CD4-positive, CD25-positive, alpha-beta regulatory T cell (primary cell): Measurements from ENCODE around the gene SPG7. TPM values are rescaled to one million over a fixed set of nuclear protein-coding genes. Genes with fewer than 3 reads are reported as not detected.

ENCODE experiments used
- ATAC-seq, 2 donors: fragments of 150-1000 bp; cut with Tn5 transposase; one replicate each; pipeline ENCODE4 v1.10.0; 2021; ENCODE audit warnings: low read depth in 2 of 2, moderate number of reproducible peaks in 2 of 2, moderate library complexity in 1 of 2
- DNase-seq, 3 donors: peaks; one replicate each; pipeline versions ENCODE4 v3.0.0 to v3.0.0-alpha.2; 2012 to 2022; ENCODE audit warnings: mixed read lengths in 1 of 3
- H3K27ac ChIP-seq: one replicate; pipeline ENCODE4 v1.7.0; 2013; ENCODE audit warnings: mild to moderate bottlenecking, low read length; ENCODE audit not compliant: insufficient read depth, poor library complexity, severe bottlenecking
- H3K27me3 ChIP-seq: one replicate; pipeline ENCODE4 v1.7.0; 2013; ENCODE audit warnings: low read length; ENCODE audit not compliant: control insufficient read depth, insufficient read depth
- H3K36me3 ChIP-seq: one replicate; pipeline ENCODE4 v1.7.0; 2013; ENCODE audit warnings: mild to moderate bottlenecking, low read length, moderate library complexity; ENCODE audit not compliant: control insufficient read depth, insufficient read depth
- H3K4me1 ChIP-seq: 2 replicates; pipeline ENCODE4 v1.7.0; 2013; ENCODE audit warnings: mild to moderate bottlenecking, low read length; ENCODE audit not compliant: insufficient read depth, control insufficient read depth, poor library complexity, severe bottlenecking
- H3K4me3 ChIP-seq: one replicate; pipeline ENCODE4 v1.7.0; 2013; ENCODE audit warnings: low read depth, mild to moderate bottlenecking, low read length, moderate library complexity
- H3K9me3 ChIP-seq, 2 experiments: 1 replicate in 1 of 2; 2 replicates in 1 of 2; pipeline ENCODE4 v1.7.0; 2013; ENCODE audit warnings: low read length in 2 of 2, mild to moderate bottlenecking in 1 of 2, moderate library complexity in 1 of 2; ENCODE audit not compliant: control insufficient read depth in 2 of 2
- H3K27ac Mint-ChIP-seq, 3 donors: one replicate each; pipeline ENCODE4 v1.8.0; 2020 to 2022; ENCODE audit warnings: mild to moderate bottlenecking in 3 of 3, mixed read lengths in 3 of 3, moderate library complexity in 2 of 3
- H3K27me3 Mint-ChIP-seq: one replicate; pipeline ENCODE4 v1.8.0; 2022; ENCODE audit warnings: mild to moderate bottlenecking, mixed read lengths
- H3K36me3 Mint-ChIP-seq: one replicate; pipeline ENCODE4 v1.8.0; 2020; ENCODE audit warnings: mixed read lengths
- H3K4me1 Mint-ChIP-seq, 4 donors: one replicate each; pipeline ENCODE4 v1.8.0; 2020 to 2022; ENCODE audit warnings: mixed read lengths in 4 of 4, mild to moderate bottlenecking in 1 of 4
- H3K4me3 Mint-ChIP-seq, 4 donors: one replicate each; pipeline ENCODE4 v1.8.0; 2020 to 2022; ENCODE audit warnings: mild to moderate bottlenecking in 4 of 4, mixed read lengths in 4 of 4, moderate library complexity in 3 of 4
- H3K9me3 Mint-ChIP-seq, 7 donors: one replicate each; pipeline ENCODE4 v1.8.0; 2020 to 2022; ENCODE audit warnings: mixed read lengths in 7 of 7, mild to moderate bottlenecking in 3 of 7, moderate library complexity in 2 of 7
- polyA plus RNA-seq, 4 donors: library from polyadenylated mRNA; unstranded; fragments of 300-500 nt; fragmentation: Illumina TruSeq; gene quantifications; one replicate each; pipeline ENCODE4 v1.2.3, GENCODE V29; 2021
- total RNA-seq: library from RNA; stranded (reverse); gene quantifications from one replicate; pipeline ENCODE4 v1.2.3, GENCODE V29; 2022

The SPG7 gene
- total and polyA plus RNA-seq, 5 donors from 2014 or later: 34.4 to 184 (median 41.2) TPM

- Mint-ChIP-seq H3K36me3 (peaks cover 14% of the 10 kb centered on the region), H3K27ac (peak overlapping the region; percentile 54 to 86 (median 65))
These were observed 48.8 kb downstream of the SPG7 start for GRCh38 chr16:89556750-89557689.

GRCh38 chr16:89557690-89558490 is 49.7 kb downstream of the SPG7 start:
- ATAC-seq: no peak
- H3K4me3 Mint-ChIP-seq: peak overlapping the region; percentile 62 to 93 (median 82)
- H3K9me3 ChIP-seq: no peaks in the 10 kb centered on the region

More at GRCh38 chr16:89556750-89557689, 48.8 kb downstream of the SPG7 start:
- no peaks in the 10 kb centered on the region for H3K9me3 Mint-ChIP-seq
- ATAC-seq (peak in 1 of 2 donors; percentile 21), DNase-seq (peak; percentile 60 to 83 (median 71))
- Histone ChIP-seq H3K36me3 (peaks cover 15% of the 10 kb centered on the region), H3K9me3 (no peaks in the 10 kb centered on the region), H3K4me3 (no peak overlapping the region), H3K27me3 (no peaks in the 10 kb centered on the region), H3K27ac (no peak overlapping the region), H3K4me1 (peaks cover 14% of the 10 kb centered on the region)
- H3K4me3 Mint-ChIP-seq: peak overlapping the region; percentile 62 to 93 (median 82)
- peaks cover 9 to 18% (median 15%) of the 10 kb centered on the region in 4 donors for H3K4me1 Mint-ChIP-seq
- peaks cover 4% of the 10 kb centered on the region for H3K27me3 Mint-ChIP-seq

GRCh38 chr16:89560378-89561141 is 52.4 kb downstream of the SPG7 start, which contains the start of gene RPL13:
RPL13 (plus strand) TSS chr16:89560682; CDS start chr16:89560960, 278 bp downstream.
- no peaks in the 10 kb centered on the region for H3K27me3 ChIP-seq
- H3K9me3 ChIP-seq: no peaks in the 10 kb centered on the region
- Mint-ChIP-seq H3K9me3 (no peaks in the 10 kb centered on the region), H3K36me3 (peaks cover 29% of the 10 kb centered on the region), H3K27ac (peak within 1 kb of the TSS; percentile 97 to 99 (median 99)), H3K4me3 (peak within 1 kb of the TSS; percentile 97 to 99 (median 98)), H3K4me1 (peaks cover 17 to 52% (median 33%) of the 10 kb centered on the region in 4 donors), H3K27me3 (peaks cover 4% of the 10 kb centered on the region)
- H3K4me1 ChIP-seq: peaks cover 40% of the 10 kb centered on the region
- DNase-seq (peak; percentile 90 to 96 (median 94)), ATAC-seq (peak; percentile 94 to 96)
- H3K4me3 ChIP-seq: peak within 1 kb of the TSS; percentile 84
- H3K27ac ChIP-seq: peak within 1 kb of the TSS; percentile 93
- H3K36me3 ChIP-seq: peaks cover 36% of the 10 kb centered on the region

More at GRCh38 chr16:89557690-89558490, 49.7 kb downstream of the SPG7 start:
- no peak overlapping the region for H3K27ac ChIP-seq
- peaks cover 21% of the 10 kb centered on the region for H3K4me1 ChIP-seq
- peaks cover 12 to 26% (median 22%) of the 10 kb centered on the region in 4 donors for H3K4me1 Mint-ChIP-seq
- no peaks in the 10 kb centered on the region for H3K9me3 Mint-ChIP-seq
- peaks cover 23% of the 10 kb centered on the region for H3K36me3 ChIP-seq
- peak overlapping the region; percentile 54 to 86 (median 65) for H3K27ac Mint-ChIP-seq
- H3K27me3 ChIP-seq: no peaks in the 10 kb centered on the region
- DNase-seq: no peak
- H3K27me3 Mint-ChIP-seq: peaks cover 4% of the 10 kb centered on the region
- H3K4me3 ChIP-seq: no peak overlapping the region
- peaks cover 20% of the 10 kb centered on the region for H3K36me3 Mint-ChIP-seq

- Histone ChIP-seq H3K9me3 (no peaks in the 10 kb centered on the region), H3K4me1 (peaks cover 47% of the 10 kb centered on the region), H3K4me3 (peak overlapping the region; percentile 67), H3K27me3 (no peaks in the 10 kb centered on the region), H3K36me3 (peaks cover 36% of the 10 kb centered on the region), H3K27ac (peak overlapping the region; percentile 93)
- ATAC-seq: no peak
- peak overlapping the region; percentile 90 to 99 (median 94) for H3K4me3 Mint-ChIP-seq
- H3K9me3 Mint-ChIP-seq: no peaks in the 10 kb centered on the region
- peaks cover 21 to 59% (median 39%) of the 10 kb centered on the region in 4 donors for H3K4me1 Mint-ChIP-seq
- H3K27me3 Mint-ChIP-seq: peaks cover 4% of the 10 kb centered on the region
- H3K36me3 Mint-ChIP-seq: peaks cover 24% of the 10 kb centered on the region
- H3K27ac Mint-ChIP-seq: peak overlapping the region; percentile 72 to 95 (median 93)
- DNase-seq: peak in 1 of 3 donors; percentile 38
These were observed 53.1 kb downstream of the SPG7 start for GRCh38 chr16:89561142-89561883.

GRCh38 chr16:89561884-89562599 is 53.8 kb downstream of the SPG7 start:
- peak overlapping the region; percentile 90 to 99 (median 94) for H3K4me3 Mint-ChIP-seq
- peak overlapping the region; percentile 67 for H3K4me3 ChIP-seq
- no peak for DNase-seq
- peaks cover 24% of the 10 kb centered on the region for H3K36me3 Mint-ChIP-seq
- H3K27me3 ChIP-seq: no peaks in the 10 kb centered on the region
- ATAC-seq: no peak
- peaks cover 36% of the 10 kb centered on the region for H3K36me3 ChIP-seq
- peaks cover 48% of the 10 kb centered on the region for H3K4me1 ChIP-seq
- H3K27ac ChIP-seq: peak overlapping the region; percentile 93
- peaks cover 4% of the 10 kb centered on the region for H3K27me3 Mint-ChIP-seq
- H3K9me3 ChIP-seq: no peaks in the 10 kb centered on the region
- H3K27ac Mint-ChIP-seq: peak overlapping the region; percentile 82 to 95 (median 93)
- H3K9me3 Mint-ChIP-seq: no peaks in the 10 kb centered on the region
- H3K4me1 Mint-ChIP-seq: peaks cover 21 to 60% (median 40%) of the 10 kb centered on the region in 4 donors

GRCh38 chr16:89562939-89563338 is 54.7 kb downstream of the SPG7 start:
- ATAC-seq (no peak), DNase-seq (no peak)
- H3K27me3 Mint-ChIP-seq: peaks cover 4% of the 10 kb centered on the region
- no peak overlapping the region for H3K4me3 ChIP-seq
- H3K9me3 Mint-ChIP-seq: no peaks in the 10 kb centered on the region
- no peaks in the 10 kb centered on the region for H3K27me3 ChIP-seq
- H3K36me3 Mint-ChIP-seq: peaks cover 27% of the 10 kb centered on the region
- H3K4me3 Mint-ChIP-seq: peak overlapping the region; percentile 90 to 99 (median 94)
- H3K36me3 ChIP-seq: peaks cover 36% of the 10 kb centered on the region
- H3K4me1 Mint-ChIP-seq: peaks cover 16 to 54% (median 36%) of the 10 kb centered on the region in 4 donors
- H3K9me3 ChIP-seq: no peaks in the 10 kb centered on the region
- H3K27ac Mint-ChIP-seq: peak overlapping the region; percentile 84 to 95 (median 93)
- H3K27ac ChIP-seq: peak overlapping the region; percentile 5
- peaks cover 44% of the 10 kb centered on the region for H3K4me1 ChIP-seq
